GM21367 (cell line): ENCODE data around the gene CAMTA1.
"Not testable (repeated sequence)": the region's sequence is repeated elsewhere in the genome, so short reads cannot be mapped to it uniquely, and the experiment has no call there.

Experiments
- ATAC-seq: cut with Tn5 transposase; IDR thresholded peaks from one replicate; pipeline ENCODE4 v1.9.1; 2021; ENCODE audit not compliant: unreplicated experiment

CAMTA1 gene

GRCh38 chr1:6902153-6902552 lies 116.9 kb downstream of the CAMTA1 start:
- no peak for ATAC-seq

- ATAC-seq: no peak
Measured at GRCh38 chr1:6904476-6905170, 119.4 kb downstream of the CAMTA1 start.

GRCh38 chr1:6905331-6905730 lies 120.1 kb downstream of the CAMTA1 start:
- ATAC-seq: no peak

GRCh38 chr1:6905790-6906189 lies 120.5 kb downstream of the CAMTA1 start:
- no peak for ATAC-seq

GRCh38 chr1:6906783-6907182 lies 121.5 kb downstream of the CAMTA1 start:
- no peak for ATAC-seq

GRCh38 chr1:6907201-6907600 lies 121.9 kb downstream of the CAMTA1 start:
- ATAC-seq: no peak

GRCh38 chr1:6907676-6908434 lies 122.6 kb downstream of the CAMTA1 start:
- no peak for ATAC-seq

- ATAC-seq: no peak
Measured at GRCh38 chr1:6909401-6909800, 124.1 kb downstream of the CAMTA1 start.

- ATAC-seq: no peak
Measured at GRCh38 chr1:6909857-6910256, 124.6 kb downstream of the CAMTA1 start.

- ATAC-seq: no peak
Measured at GRCh38 chr1:6911021-6911941, 126.0 kb downstream of the CAMTA1 start.

GRCh38 chr1:6911974-6912373 lies 126.7 kb downstream of the CAMTA1 start:
- ATAC-seq: no peak

- no peak for ATAC-seq
Measured at GRCh38 chr1:6912518-6912917, 127.3 kb downstream of the CAMTA1 start.

GRCh38 chr1:6913086-6913485 lies 127.8 kb downstream of the CAMTA1 start:
- no peak for ATAC-seq

- ATAC-seq: no peak
Measured at GRCh38 chr1:6914706-6915105, 129.5 kb downstream of the CAMTA1 start.

- no peak for ATAC-seq
Measured at GRCh38 chr1:6915999-6916565, 130.8 kb downstream of the CAMTA1 start.

- ATAC-seq: no peak
Measured at GRCh38 chr1:6917067-6917466, 131.8 kb downstream of the CAMTA1 start.

GRCh38 chr1:6918186-6918924 lies 133.1 kb downstream of the CAMTA1 start:
- ATAC-seq: no peak

- no peak for ATAC-seq
Measured at GRCh38 chr1:6918925-6919511, 133.8 kb downstream of the CAMTA1 start.

- ATAC-seq: not testable (repeated sequence)
Measured at GRCh38 chr1:6921506-6921905, 136.3 kb downstream of the CAMTA1 start.
